C4-2B (cell line): ENCODE data around the gene ENDOU.

Experiments
- H3K27ac ChIP-seq: fragments of 450-650 bp; 2 replicates; pipeline ENCODE4 v1.5.1; 2017
- ZFX ChIP-seq: fragments of 450-650 bp; IDR thresholded peaks from 2 replicates; pipeline ENCODE4 v1.6.1; 2017
- TF ChIP-seq, protein P1 (sequence below): fragments of 450-650 bp; conservative IDR thresholded peaks from 2 replicates; pipeline ENCODE4 v1.5.1; 2017; ENCODE audit warnings: mild to moderate bottlenecking

Gene ENDOU

GRCh38 chr12:47709237-47709636 is 16.1 kb downstream of the ENDOU start:
- no peak overlapping the region for H3K27ac ChIP-seq
- TF ChIP-seq ZFX = no peak
- TF ChIP-seq, protein P1, sequence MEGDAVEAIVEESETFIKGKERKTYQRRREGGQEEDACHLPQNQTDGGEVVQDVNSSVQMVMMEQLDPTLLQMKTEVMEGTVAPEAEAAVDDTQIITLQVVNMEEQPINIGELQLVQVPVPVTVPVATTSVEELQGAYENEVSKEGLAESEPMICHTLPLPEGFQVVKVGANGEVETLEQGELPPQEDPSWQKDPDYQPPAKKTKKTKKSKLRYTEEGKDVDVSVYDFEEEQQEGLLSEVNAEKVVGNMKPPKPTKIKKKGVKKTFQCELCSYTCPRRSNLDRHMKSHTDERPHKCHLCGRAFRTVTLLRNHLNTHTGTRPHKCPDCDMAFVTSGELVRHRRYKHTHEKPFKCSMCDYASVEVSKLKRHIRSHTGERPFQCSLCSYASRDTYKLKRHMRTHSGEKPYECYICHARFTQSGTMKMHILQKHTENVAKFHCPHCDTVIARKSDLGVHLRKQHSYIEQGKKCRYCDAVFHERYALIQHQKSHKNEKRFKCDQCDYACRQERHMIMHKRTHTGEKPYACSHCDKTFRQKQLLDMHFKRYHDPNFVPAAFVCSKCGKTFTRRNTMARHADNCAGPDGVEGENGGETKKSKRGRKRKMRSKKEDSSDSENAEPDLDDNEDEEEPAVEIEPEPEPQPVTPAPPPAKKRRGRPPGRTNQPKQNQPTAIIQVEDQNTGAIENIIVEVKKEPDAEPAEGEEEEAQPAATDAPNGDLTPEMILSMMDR = no peak

DNA sequence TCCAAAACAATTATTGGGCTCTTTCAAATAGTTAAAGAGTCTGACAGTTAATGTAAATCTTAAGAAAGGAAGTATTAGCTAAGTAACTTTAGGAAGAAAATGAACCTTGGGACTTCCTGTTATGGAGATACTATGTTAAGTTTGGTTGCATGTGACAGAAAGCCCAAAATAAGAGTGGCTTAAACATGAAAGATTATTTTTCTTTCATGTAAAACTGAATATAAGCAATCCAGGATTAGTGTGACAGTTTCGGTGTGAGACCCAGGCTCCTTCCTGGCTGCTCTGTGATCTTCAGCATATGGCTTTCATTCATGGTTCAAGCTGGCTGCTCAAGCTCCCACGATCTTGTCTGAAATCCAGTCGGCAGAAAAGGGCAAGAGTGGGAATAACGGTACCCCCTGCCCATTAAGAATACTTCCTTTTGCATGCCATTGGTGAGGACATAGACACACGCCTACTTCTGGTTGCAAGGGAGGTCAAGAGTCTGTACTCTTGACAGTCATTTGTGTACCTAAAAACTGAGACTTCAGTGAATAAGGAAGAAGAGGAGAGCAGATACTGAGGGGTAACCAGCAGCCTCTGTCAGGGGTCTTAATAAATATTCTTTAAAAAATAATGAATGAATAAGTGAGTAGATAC is 17.3 kb downstream of the ENDOU start:
- no peak overlapping the region for H3K27ac ChIP-seq
- TF ChIP-seq ZFX = no peak
- TF ChIP-seq, protein P1 = no peak

- TF ChIP-seq, protein P1 = no peak
- no peak for TF ChIP-seq ZFX
- no peak overlapping the region for H3K27ac ChIP-seq
Measured at GRCh38 chr12:47707355-47707754, 17.9 kb downstream of the ENDOU start.

DNA sequence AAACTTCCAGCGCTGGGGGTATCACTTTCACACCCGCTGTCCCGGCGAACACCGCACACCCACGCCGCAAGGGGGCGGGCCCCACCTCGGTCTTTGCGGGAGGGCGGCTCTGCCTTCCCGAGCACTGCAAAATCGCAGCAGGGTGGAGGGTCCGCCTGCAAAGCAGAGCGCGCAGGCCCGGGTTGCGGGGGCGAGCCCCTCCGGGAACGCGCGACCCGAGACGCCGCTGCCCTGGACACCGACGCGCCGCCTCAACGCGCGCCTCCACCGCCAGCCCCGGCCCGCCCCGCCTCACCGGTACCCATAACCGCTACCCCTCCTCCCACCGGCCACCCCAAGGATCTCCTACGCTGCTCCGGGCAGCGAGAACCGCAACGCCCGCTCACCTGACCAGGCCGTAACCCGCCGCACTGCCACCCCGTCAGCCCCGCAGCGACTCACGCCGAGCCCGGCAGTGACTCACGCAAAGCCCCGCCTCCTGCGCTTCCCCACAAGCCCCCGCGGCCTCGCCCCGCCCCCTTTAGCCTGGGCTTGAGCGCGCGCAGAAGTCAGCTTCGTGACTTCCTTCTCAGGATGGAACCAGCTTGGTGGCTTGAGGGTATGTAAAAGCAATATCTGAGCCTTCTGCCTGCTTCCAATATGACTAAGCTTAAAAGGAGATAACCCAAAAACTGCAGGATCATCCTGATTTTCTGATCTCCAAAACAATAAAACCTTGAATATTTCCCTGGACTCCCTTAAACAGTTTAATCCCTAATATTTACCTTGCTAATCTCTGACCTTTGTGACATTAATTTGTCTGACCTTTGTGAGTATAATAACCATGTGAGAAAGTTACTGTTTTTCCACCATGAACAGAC is 19.5 kb downstream of the ENDOU start, which contains the start of gene RPAP3:
TSS of gene RPAP3 (minus strand) at position 465 of the 860 bp plus-strand sequence. CDS start 3,190 bp downstream, outside the sequence.
- TF ChIP-seq, protein P1 = peak; percentile 87
- peak; percentile 81 for TF ChIP-seq ZFX
- peak within 1 kb of the TSS; percentile 81 for H3K27ac ChIP-seq

- H3K27ac ChIP-seq = peak overlapping the region; percentile 81
Measured at GRCh38 chr12:47705229-47705565, 20.1 kb downstream of the ENDOU start.

GRCh38 chr12:47704719-47705118 is 20.6 kb downstream of the ENDOU start:
- TF ChIP-seq, protein P1 = no peak
- no peak for TF ChIP-seq ZFX
- H3K27ac ChIP-seq = no peak overlapping the region

More at GRCh38 chr12:47705229-47705565, 20.1 kb downstream of the ENDOU start:
- no peak for TF ChIP-seq ZFX
- TF ChIP-seq, protein P1 = no peak

DNA sequence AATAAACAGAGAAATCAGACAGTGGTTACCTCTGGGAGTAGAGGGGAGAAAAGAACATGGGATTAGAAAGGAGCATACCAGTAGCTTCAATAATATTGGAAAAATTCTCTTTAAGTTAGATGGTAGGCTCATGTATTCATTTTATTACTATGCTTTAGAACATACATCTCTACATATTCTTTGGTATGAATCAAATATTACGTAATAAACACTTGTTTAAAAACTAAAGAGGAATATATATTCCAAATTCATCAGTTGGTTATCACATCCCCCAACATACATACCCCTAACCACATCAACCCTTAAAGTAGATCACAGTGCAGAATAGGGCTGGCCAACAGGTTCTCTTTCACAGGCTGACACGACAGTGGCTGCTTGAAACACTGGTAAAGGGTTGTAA is 25.0 kb downstream of the ENDOU start:
- TF ChIP-seq ZFX = no peak
- TF ChIP-seq, protein P1 = no peak
- H3K27ac ChIP-seq = no peak overlapping the region
